Heart left ventricle (tissue), 16 donors: ENCODE measurements around the gene GNAQ. TPM values are rescaled to one million over a fixed set of nuclear protein-coding genes. Genes with fewer than 3 reads are reported as not detected.
A peak's percentile ranks its signal among the peaks of the same experiment; 100 is the strongest.
"Not testable (repeated sequence)": the region's sequence is repeated elsewhere in the genome, so short reads cannot be mapped to it uniquely, and the experiment has no call there.

Experiments used
- ATAC-seq, 4 donors: fragments of 200-7000 bp; cut with Tn5 transposase; one replicate each; pipeline ENCODE4 v1.9.1; 2020 to 2022; ENCODE audit warnings: moderate library complexity in 4 of 4, mild to moderate bottlenecking in 3 of 4, moderate number of reproducible peaks in 1 of 4
- DNase-seq, 5 donors: peaks; one replicate each; pipeline ENCODE4 v3.0.0-alpha.2; 2020
- H3K27ac ChIP-seq, 12 donors: fragments of 200-600 bp; sonication (generic) in 4 of 12; one replicate each; pipeline versions ENCODE4 v1.5.0 to v1.8.0; 2016 to 2022; ENCODE audit warnings: mild to moderate bottlenecking in 2 of 12
- H3K27me3 ChIP-seq, 9 donors: fragments of 200-600 bp; sonication (generic) in 2 of 9; one replicate each; pipeline versions ENCODE4 v1.5.1 to v1.8.0; 2016 to 2022; ENCODE audit warnings: mild to moderate bottlenecking in 3 of 9
- H3K36me3 ChIP-seq, 9 donors: fragments of 200-600 bp; sonication (generic) in 2 of 9; one replicate each; pipeline versions ENCODE4 v1.5.0 to v1.8.0; 2018 to 2022; ENCODE audit warnings: mild to moderate bottlenecking in 2 of 9
- H3K4me1 ChIP-seq, 12 donors: fragments of 200-600 bp; sonication (generic) in 4 of 12; one replicate each; pipeline versions ENCODE4 v1.5.0 to v1.8.0; 2016 to 2022; ENCODE audit warnings: mild to moderate bottlenecking in 3 of 12
- H3K4me3 ChIP-seq, 12 donors: fragments of 200-600 bp; sonication (generic) in 4 of 12; one replicate each; pipeline versions ENCODE4 v1.5.0 to v1.8.0; 2017 to 2022; ENCODE audit warnings: mild to moderate bottlenecking in 9 of 12, moderate library complexity in 4 of 12
- H3K9me3 ChIP-seq, 12 donors: fragments of 200-600 bp; sonication (generic) in 4 of 12; one replicate each; pipeline versions ENCODE4 v1.5.0 to v1.8.0; 2016 to 2022; ENCODE audit warnings: mild to moderate bottlenecking in 1 of 12
- CTCF ChIP-seq, 12 donors: fragments of 200-600 bp; sonication (generic) in 4 of 12; IDR thresholded peaks; one replicate each; pipeline versions ENCODE4 v1.5.0 to v1.8.0; 2018 to 2022; ENCODE audit warnings: antibody characterized with exemption in 12 of 12, mild to moderate bottlenecking in 5 of 12
- POLR2A ChIP-seq, 2 donors: fragments of 450-650 bp; IDR thresholded peaks; one replicate each; pipeline ENCODE4 v1.6.1; 2017; ENCODE audit warnings: antibody characterized with exemption in 2 of 2, mild to moderate bottlenecking in 2 of 2, moderate library complexity in 2 of 2
- WGBS, 4 donors: extraction: QIAGEN DNeasy Blood & Tissue Kit in 2 of 4; methylation state at CpG; one replicate each; pipeline versions ENCODE4 v1.1.5 to v1.1.7; 2013 to 2018; 5-methylcytosine and 5-hydroxymethylcytosine counted together
- intact Hi-C, 10 donors: fragments of 100-400 bp; cut with DNase I; formaldehyde crosslinking; loops; one replicate each; pipeline versions ENCODE4 v1.11.1 to v1.14.2; 2022
- polyA plus RNA-seq, 2 donors: library from polyadenylated mRNA; stranded (reverse); fragments of 200-250 nt; gene quantifications; one replicate each; pipeline ENCODE4 v1.2.3, GENCODE V29; 2013
- total RNA-seq, 9 donors: library from RNA; depleted of rRNA in 2 of 9; stranded (reverse); fragments of >200 nt in 2 of 9; fragmentation: NEBNext Ultra II Directional in 3 of 9; extraction: Animal tissue kit (Norgen Biotek cat#: 25700) in 3 of 9; gene quantifications; one replicate each; pipeline versions ENCODE4 v1.1.0 to v1.2.4, GENCODE V29; 2016 to 2023
- donor health status: ischemic (EF 13 %, LVEDD 7.1; RV severe dilation, severe dysfunction).
- donor health status: healthy with polysubstance abuse.
- donor health status: DM: no; HTN: yes; CAD: no.
- donor health status: DM: no; HTN: no; CAD: no.
- donor health status: ischemic (EF 25% LVEDD 6.9; RV normal size, moderate dysfunction).
- donor health status: ischemic (EF 25% LVEDD 5.7; RV mildly dilated, moderate dysfunction).
- donor health status: healthy.
- donor health status: DM: yes; HTN: yes; CAD: no.
- donor health status: ischemic (EF 35%, LVEDD 5.7; RV mildly dilated, moderate dysfunction).
- donor health status: nonischemic (EF 11% LVEDD 7.7; RV severe dilation, severe dysfunction).
- donor health status: DM: yes; HTN: yes; CAD: no.
- donor health status: PGD.
- donor health status: ischemic (EF 29% LVEDD 5.4; RV normal size, mild dysfunction).
- donor health status: nonischemic (EF 23%, LVEDD 6.1; RV moderate dilation, normal function).

GNAQ gene
- total and polyA plus RNA-seq, 11 donors: 4.8 to 34.1 (median 11.3) TPM

GRCh38 chr9:77885104-77885672, 146.4 kb downstream of the GNAQ start:
- H3K9me3 ChIP-seq: no peaks in the 10 kb centered on the region
- no peaks in the 10 kb centered on the region for H3K27me3 ChIP-seq
- H3K27ac ChIP-seq: peak overlapping the region in 1 of 12 donors; percentile 13
- peaks cover 0 to 27% (median 10%) of the 10 kb centered on the region in 12 donors for H3K4me1 ChIP-seq
- TF ChIP-seq POLR2A (IDR thresholded peaks at IDR 0.05): no peak
- no peak for TF ChIP-seq CTCF (IDR thresholded peaks at IDR 0.05)
- no peak for DNase-seq
- WGBS, 4 donors: 75 to 82% (median 76%) methylated on average over 3 of the region's 3 CpGs
- no peak overlapping the region for H3K4me3 ChIP-seq
- ATAC-seq: no peak
- no peaks in the 10 kb centered on the region for H3K36me3 ChIP-seq
- intact Hi-C loops: no loop called here

- H3K27ac ChIP-seq: no peak overlapping the region
- intact Hi-C loops: no loop called here
- no peaks in the 10 kb centered on the region for H3K36me3 ChIP-seq
- no peaks in the 10 kb centered on the region for H3K27me3 ChIP-seq
- ATAC-seq (no peak), DNase-seq (no peak)
- TF ChIP-seq POLR2A (IDR thresholded peaks at IDR 0.05) (no peak), CTCF (IDR thresholded peaks at IDR 0.05) (no peak)
- no peaks in the 10 kb centered on the region for H3K9me3 ChIP-seq
- no peak overlapping the region for H3K4me3 ChIP-seq
- peaks cover 0 to 36% (median 10%) of the 10 kb centered on the region in 12 donors for H3K4me1 ChIP-seq
- WGBS, 4 donors: 77 to 82% (median 80%) methylated on average over 5 of the region's 5 CpGs
These were observed 147.5 kb downstream of the GNAQ start for GRCh38 chr9:77883846-77884771.

GRCh38 chr9:77883133-77883532, 148.5 kb downstream of the GNAQ start:
- Histone ChIP-seq H3K27ac (no peak overlapping the region), H3K27me3 (no peaks in the 10 kb centered on the region), H3K4me3 (no peak overlapping the region), H3K9me3 (no peaks in the 10 kb centered on the region), H3K4me1 (peaks cover 0 to 44% (median 10%) of the 10 kb centered on the region in 12 donors), H3K36me3 (no peaks in the 10 kb centered on the region)
- DNase-seq: no peak
- intact Hi-C loops: no loop called here
- no peak for ATAC-seq
- TF ChIP-seq POLR2A (IDR thresholded peaks at IDR 0.05) (no peak), CTCF (IDR thresholded peaks at IDR 0.05) (no peak)

- no peak for TF ChIP-seq CTCF (IDR thresholded peaks at IDR 0.05)
- TF ChIP-seq POLR2A (IDR thresholded peaks at IDR 0.05): no peak
- intact Hi-C loops: no loop called here
These were observed 149.3 kb downstream of the GNAQ start for GRCh38 chr9:77882294-77882693.

GRCh38 chr9:77881634-77882033, 150.0 kb downstream of the GNAQ start:
- H3K27me3 ChIP-seq, DNase-seq, H3K4me3 ChIP-seq, ATAC-seq, H3K9me3 ChIP-seq, H3K36me3 ChIP-seq, intact Hi-C loops, H3K27ac ChIP-seq: not testable (repeated sequence)
- peaks cover 0 to 47% (median 11%) of the 10 kb centered on the region in 12 donors for H3K4me1 ChIP-seq
- WGBS, 4 donors: 95 to 99% (median 98%) methylated on average over 8 of the region's 8 CpGs

More at GRCh38 chr9:77882294-77882693, 149.3 kb downstream of the GNAQ start:
- Histone ChIP-seq H3K27me3 (no peaks in the 10 kb centered on the region), H3K27ac (no peak overlapping the region), H3K4me3 (no peak overlapping the region), H3K9me3 (no peaks in the 10 kb centered on the region), H3K4me1 (peaks cover 0 to 44% (median 10%) of the 10 kb centered on the region in 12 donors), H3K36me3 (no peaks in the 10 kb centered on the region)
- DNase-seq (no peak), ATAC-seq (no peak)
- WGBS, 4 donors: 74 to 86% (median 82%) methylated on average over 4 of the region's 4 CpGs
